NOMO-1 treated with dmso at 0.1 percent for 144 hours (cell line): ENCODE results near the gene PCDH7.

Experiments used
- DNase-seq: peaks from one replicate; lab custom pipeline; 2025; ENCODE audit not compliant: unreplicated experiment; lab: John Stamatoyannopoulos, UW

The PCDH7 gene

DNA sequence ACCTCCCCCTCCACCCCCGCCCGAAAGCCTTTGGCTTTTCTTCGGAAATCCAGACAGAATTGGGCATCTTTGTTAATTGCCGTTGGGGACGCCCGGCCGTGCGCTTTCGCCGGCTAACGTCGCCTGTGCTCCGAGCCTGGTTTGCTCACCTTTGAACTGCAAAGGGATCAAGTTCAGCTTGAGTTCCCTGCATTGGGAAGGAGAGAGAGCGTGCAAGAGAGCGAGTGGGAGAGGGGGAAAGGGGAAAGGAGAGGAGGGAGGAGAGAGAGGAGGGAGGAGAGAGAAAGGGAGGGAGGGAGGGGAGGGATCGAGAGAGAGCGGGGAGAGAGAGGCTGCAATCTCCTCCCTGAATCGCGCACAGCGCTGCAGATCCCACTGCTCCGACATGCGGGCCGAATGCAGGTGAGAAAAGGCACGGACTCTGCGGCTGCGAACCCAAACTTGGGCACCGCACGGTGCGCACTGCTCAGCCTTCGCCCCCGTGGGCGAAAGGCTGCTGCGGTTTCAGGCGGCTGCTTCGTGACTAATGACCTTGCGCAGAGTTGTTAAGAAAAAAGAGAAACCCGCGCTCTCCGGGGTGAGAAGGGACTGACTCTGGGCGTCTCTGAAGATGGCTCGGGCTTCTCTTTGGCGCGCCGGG lies at the start of gene PCDH7:
PCDH7 (plus strand) TSS at position 349 of the 640 bp plus-strand sequence. CDS start 1,054 bp downstream, outside the sequence.
- DNase-seq = no peak

GRCh38 chr4:30671926-30672448 lies 48.2 kb upstream of the PCDH7 start:
- no peak for DNase-seq

- DNase-seq = no peak
These were observed 24.0 kb upstream of the PCDH7 start for GRCh38 chr4:30696191-30696590.

- DNase-seq = no peak
These were observed 5.6 kb upstream of the PCDH7 start for GRCh38 chr4:30714408-30715031.

DNA sequence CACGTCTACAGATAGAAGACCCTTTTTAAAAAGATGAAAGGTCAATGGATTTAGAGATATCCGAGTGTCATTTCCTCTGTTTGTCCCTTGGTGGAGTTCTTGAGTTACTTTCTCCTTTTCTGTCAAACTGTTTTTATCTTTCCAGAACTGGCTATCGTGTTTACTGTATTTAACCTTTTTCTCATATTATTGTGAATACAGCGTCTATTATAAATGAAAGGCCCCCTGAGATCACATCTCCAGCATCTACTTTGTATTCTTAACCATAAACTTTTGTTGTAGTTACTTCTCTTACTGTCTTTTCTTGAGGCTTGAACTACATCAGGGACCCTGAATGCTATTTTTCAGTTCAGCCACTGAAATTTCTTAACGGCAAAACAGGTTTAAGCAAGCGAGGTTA lies 4.0 kb upstream of the PCDH7 start:
- DNase-seq = no peak

DNA sequence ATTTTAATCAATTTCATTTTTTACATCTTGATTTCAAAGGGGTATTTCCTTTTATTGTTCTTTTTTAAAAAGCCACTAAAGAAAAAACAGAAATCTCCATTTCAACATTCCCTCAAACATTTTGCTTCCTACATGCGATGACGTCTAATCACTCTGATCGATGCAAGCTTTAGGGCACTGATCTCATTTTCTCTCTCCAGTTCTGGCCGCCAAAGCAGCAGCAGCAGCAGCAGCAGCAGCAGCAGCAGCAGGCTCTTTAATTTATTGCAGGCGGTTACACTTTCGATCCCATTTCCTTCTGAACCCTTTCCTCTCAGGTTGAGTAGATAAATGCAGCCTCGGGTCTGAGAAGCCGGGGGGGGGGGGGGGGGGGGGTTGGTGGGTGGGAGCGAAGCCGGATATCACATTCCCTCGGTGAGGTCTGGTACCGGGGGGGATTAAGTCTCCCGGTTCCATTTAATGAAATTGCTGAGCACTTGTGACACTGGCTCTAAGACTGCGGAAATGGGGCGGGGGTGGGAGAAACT lies 3.4 kb upstream of the PCDH7 start:
- peak; percentile 3 for DNase-seq

- no peak for DNase-seq
These were observed 2.8 kb upstream of the PCDH7 start for GRCh38 chr4:30717208-30718020.

- no peak for DNase-seq
These were observed 2.1 kb upstream of the PCDH7 start for GRCh38 chr4:30718021-30718542.

- no peak for DNase-seq
These were observed 1.3 kb upstream of the PCDH7 start for GRCh38 chr4:30718641-30719453.

- DNase-seq = no peak
These were observed 632 bp upstream of the PCDH7 start for GRCh38 chr4:30719454-30720020.

GRCh38 chr4:30720661-30721184 lies 554 bp downstream of the PCDH7 start:
- DNase-seq = no peak

DNA sequence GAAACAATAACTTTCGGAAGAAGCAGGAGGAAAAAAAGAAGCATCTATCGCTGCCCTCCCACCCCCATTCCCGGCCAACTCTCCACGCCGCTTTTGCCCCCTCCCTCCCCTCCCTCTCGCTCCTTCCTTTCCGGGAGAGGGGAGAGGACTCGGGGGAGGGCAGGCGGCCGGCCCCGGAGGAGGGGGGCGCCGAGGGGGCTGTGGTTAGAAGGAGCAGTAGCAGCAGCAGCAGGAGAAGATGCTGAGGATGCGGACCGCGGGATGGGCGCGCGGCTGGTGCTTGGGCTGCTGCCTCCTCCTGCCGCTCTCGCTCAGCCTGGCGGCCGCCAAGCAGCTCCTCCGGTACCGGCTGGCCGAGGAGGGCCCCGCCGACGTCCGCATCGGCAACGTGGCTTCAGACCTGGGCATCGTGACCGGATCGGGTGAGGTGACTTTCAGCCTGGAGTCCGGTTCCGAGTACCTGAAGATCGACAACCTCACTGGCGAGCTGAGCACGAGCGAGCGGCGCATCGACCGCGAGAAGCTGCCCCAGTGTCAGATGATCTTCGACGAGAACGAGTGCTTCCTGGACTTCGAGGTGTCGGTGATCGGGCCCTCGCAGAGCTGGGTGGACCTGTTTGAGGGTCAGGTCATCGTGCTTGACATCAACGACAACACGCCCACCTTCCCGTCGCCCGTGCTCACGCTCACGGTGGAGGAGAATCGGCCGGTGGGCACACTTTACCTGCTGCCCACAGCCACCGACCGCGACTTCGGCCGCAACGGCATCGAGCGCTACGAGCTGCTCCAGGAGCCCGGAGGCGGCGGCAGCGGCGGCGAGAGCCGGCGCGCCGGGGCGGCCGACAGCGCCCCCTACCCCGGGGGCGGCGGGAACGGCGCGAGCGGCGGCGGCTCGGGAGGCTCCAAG lies 1.3 kb downstream of the PCDH7 start:
- no peak for DNase-seq

- DNase-seq = no peak
These were observed 1.9 kb downstream of the PCDH7 start for GRCh38 chr4:30722092-30722358.

DNA sequence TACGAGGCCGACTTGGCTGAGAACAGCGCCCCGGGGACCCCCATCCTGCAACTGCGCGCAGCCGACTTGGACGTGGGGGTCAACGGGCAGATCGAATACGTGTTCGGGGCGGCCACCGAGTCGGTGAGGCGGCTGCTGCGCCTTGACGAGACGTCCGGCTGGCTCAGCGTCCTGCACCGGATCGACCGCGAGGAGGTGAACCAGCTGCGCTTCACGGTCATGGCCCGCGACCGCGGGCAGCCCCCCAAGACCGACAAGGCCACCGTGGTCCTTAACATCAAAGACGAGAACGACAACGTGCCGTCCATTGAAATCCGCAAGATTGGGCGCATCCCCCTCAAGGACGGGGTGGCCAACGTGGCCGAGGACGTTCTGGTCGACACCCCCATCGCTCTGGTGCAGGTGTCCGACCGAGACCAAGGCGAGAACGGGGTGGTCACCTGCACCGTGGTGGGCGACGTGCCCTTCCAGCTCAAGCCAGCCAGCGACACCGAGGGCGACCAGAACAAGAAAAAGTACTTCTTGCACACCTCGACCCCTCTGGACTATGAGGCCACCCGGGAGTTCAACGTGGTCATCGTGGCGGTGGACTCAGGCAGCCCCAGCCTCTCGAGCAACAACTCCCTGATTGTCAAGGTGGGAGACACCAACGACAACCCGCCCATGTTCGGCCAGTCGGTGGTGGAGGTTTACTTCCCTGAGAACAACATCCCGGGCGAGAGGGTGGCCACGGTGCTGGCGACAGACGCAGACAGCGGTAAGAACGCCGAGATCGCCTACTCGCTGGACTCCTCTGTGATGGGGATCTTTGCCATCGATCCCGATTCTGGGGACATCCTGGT lies 2.4 kb downstream of the PCDH7 start:
- no peak for DNase-seq

DNA sequence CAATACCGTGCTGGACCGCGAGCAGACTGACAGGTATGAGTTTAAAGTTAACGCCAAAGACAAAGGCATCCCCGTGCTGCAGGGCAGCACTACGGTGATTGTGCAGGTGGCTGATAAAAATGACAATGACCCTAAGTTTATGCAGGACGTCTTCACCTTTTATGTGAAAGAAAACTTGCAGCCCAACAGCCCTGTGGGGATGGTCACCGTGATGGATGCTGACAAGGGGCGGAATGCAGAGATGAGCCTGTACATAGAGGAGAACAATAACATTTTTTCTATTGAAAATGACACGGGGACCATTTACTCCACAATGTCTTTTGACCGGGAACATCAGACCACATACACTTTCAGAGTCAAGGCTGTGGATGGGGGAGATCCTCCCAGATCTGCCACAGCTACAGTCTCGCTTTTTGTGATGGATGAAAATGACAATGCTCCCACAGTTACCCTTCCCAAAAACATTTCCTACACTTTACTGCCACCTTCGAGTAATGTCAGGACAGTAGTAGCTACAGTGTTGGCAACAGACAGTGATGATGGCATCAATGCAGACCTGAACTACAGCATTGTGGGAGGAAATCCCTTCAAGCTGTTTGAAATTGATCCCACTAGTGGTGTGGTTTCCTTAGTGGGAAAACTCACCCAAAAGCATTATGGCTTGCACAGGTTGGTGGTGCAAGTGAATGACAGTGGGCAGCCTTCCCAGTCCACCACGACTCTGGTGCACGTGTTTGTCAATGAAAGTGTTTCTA lies 3.2 kb downstream of the PCDH7 start:
- DNase-seq = no peak

GRCh38 chr4:30724247-30724646 lies 4.1 kb downstream of the PCDH7 start:
- DNase-seq = no peak

DNA sequence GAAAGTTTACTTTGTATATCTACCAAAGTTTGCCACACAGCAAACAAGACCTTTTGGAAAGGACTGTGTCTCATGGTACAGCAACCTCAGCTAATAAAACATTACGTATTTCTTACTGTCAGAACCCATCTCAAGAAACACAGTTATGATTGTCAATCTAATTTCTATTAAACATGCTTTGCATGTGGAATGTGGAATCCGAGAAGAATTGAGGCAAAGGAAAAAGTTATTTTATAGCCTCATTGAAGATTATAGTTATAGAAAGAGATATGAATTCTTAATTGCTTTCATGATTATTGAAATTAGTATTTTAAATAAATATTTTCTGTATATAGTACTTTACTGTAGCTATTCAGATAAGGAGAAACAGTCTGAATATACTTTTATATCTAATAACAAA lies 5.4 kb downstream of the PCDH7 start:
- DNase-seq = no peak
